ENCODE measurements around the gene WIZ. TPM values are rescaled to one million over a fixed set of nuclear protein-coding genes. Genes with fewer than 3 reads are reported as not detected.
A peak's percentile ranks its signal among the peaks of the same experiment; 100 is the strongest.

Gene WIZ
- total RNA-seq, 2 donors from 2014 or later = 38.0 to 38.6 TPM

DNA sequence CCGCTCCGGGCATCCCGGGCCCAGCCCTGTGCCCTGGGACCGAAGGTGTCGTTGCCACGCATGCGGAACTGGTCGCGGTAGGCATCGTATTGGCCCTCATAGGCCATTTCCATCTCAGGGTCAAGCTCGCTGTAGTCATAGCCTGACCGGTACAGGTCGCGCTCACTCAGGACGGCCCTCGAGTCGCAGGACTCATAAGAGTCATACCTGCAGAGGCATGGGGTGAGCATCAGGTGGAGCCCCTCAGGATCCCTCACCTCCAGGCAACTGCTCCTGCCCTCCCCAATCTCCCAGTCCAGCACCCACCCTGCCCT lies 48.4 kb downstream of the WIZ start:
- TF ChIP-seq, protein P1, sequence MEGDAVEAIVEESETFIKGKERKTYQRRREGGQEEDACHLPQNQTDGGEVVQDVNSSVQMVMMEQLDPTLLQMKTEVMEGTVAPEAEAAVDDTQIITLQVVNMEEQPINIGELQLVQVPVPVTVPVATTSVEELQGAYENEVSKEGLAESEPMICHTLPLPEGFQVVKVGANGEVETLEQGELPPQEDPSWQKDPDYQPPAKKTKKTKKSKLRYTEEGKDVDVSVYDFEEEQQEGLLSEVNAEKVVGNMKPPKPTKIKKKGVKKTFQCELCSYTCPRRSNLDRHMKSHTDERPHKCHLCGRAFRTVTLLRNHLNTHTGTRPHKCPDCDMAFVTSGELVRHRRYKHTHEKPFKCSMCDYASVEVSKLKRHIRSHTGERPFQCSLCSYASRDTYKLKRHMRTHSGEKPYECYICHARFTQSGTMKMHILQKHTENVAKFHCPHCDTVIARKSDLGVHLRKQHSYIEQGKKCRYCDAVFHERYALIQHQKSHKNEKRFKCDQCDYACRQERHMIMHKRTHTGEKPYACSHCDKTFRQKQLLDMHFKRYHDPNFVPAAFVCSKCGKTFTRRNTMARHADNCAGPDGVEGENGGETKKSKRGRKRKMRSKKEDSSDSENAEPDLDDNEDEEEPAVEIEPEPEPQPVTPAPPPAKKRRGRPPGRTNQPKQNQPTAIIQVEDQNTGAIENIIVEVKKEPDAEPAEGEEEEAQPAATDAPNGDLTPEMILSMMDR (conservative IDR thresholded peaks at IDR 0.05) = no peak
- no peaks in the 10 kb centered on the region for H3K9me3 ChIP-seq (ENCODE audit: control insufficient read depth, low read length)
- Mint-ChIP-seq H3K27ac (no peak overlapping the region), H3K9me3 (no peaks in the 10 kb centered on the region), H3K27me3 (ENCODE audit: insufficient read depth) (no peaks in the 10 kb centered on the region), H3K36me3 (ENCODE audit: low read depth) (peaks cover 56% of the 10 kb centered on the region), H3K4me3 (no peak overlapping the region), H3K4me1 (peaks cover 11% of the 10 kb centered on the region)
- peak; percentile 36 for DNase-seq
- H3K36me3 ChIP-seq (ENCODE audit: control insufficient read depth, insufficient read depth, low read length) = peaks cover 65% of the 10 kb centered on the region
- WGBS, 2 experiments (ENCODE audit: insufficient coverage in 1 of 2, insufficient read length in 1 of 2) = 97 to 98% methylated on average over 7 to 17 of the region's 17 CpGs
- peaks cover 10% of the 10 kb centered on the region for H3K4me1 ChIP-seq (ENCODE audit: control insufficient read depth, insufficient read depth, low read length)
- H3K27me3 ChIP-seq (ENCODE audit: control insufficient read depth, insufficient read depth, low read length, poor library complexity, severe bottlenecking) = no peaks in the 10 kb centered on the region
- H3K27ac ChIP-seq (ENCODE audit: low read depth, low read length) = no peak overlapping the region
- H3K9ac ChIP-seq (ENCODE audit: extremely low read depth, low read length, poor library complexity, severe bottlenecking) = no peak overlapping the region
- no peak overlapping the region for H3K4me3 ChIP-seq (ENCODE audit: low read length)

DNA sequence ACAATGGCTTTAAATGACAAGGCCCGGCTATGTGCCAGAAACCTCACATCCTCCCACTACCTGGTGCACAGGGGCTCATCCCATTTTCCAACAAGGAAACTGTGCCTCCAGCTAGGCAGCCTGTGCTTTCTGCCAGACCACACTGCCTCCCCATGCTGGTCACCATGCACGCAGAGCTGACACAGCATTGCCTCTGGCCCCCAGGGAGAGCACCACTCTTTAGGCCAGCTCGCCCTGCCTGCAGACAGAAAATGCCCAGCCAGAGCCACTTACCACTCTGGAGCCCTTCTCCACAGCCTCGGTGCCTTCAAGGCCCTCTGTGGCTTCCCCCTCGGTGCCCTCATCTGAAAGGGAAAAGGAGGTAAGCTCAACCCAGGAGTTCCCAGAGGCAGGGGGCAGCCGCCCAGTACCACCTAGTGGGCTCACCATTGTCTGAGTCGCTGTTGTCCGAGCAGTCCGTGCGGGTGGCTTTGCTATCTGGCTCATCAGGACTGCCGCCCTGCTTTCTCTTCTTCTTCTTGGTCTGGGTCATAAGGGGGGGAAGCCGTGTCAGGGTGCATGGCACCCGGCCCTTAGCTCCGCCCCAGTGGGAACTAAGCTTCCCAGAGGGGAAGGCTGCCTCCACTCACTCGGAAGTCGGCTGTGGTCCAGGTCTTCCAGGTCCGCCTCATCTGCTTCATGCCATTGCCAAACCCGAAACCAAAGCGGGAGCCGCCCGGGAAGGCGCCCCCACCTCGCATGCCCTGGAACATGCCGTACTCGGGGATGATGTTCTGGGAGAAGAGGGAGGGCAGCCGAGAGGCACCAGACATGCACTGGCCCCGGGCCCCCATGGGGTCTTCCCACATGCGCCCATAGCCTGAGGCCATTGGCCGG lies 49.0 kb downstream of the WIZ start:
- TF ChIP-seq, protein P1 (conservative IDR thresholded peaks at IDR 0.05) = no peak
- H3K4me1 Mint-ChIP-seq = peaks cover 11% of the 10 kb centered on the region
- Histone ChIP-seq H3K9ac (ENCODE audit: extremely low read depth, low read length, poor library complexity, severe bottlenecking) (no peak overlapping the region), H3K4me3 (ENCODE audit: low read length) (no peak overlapping the region), H3K27ac (ENCODE audit: low read depth, low read length) (no peak overlapping the region), H3K9me3 (ENCODE audit: control insufficient read depth, low read length) (no peaks in the 10 kb centered on the region), H3K27me3 (ENCODE audit: control insufficient read depth, insufficient read depth, low read length, poor library complexity, severe bottlenecking) (no peaks in the 10 kb centered on the region), H3K4me1 (ENCODE audit: control insufficient read depth, insufficient read depth, low read length) (peaks cover 10% of the 10 kb centered on the region), H3K36me3 (ENCODE audit: control insufficient read depth, insufficient read depth, low read length) (peaks cover 70% of the 10 kb centered on the region)
- DNase-seq = peak; percentile 22
- no peaks in the 10 kb centered on the region for H3K9me3 Mint-ChIP-seq
- no peak overlapping the region for H3K27ac Mint-ChIP-seq
- H3K4me3 Mint-ChIP-seq = no peak overlapping the region
- peaks cover 57% of the 10 kb centered on the region for H3K36me3 Mint-ChIP-seq (ENCODE audit: low read depth)
- WGBS, 2 experiments (ENCODE audit: insufficient coverage in 1 of 2, insufficient read length in 1 of 2) = 94 to 95% methylated on average over 17 to 29 of the region's 29 CpGs
- H3K27me3 Mint-ChIP-seq (ENCODE audit: insufficient read depth) = no peaks in the 10 kb centered on the region

DNA sequence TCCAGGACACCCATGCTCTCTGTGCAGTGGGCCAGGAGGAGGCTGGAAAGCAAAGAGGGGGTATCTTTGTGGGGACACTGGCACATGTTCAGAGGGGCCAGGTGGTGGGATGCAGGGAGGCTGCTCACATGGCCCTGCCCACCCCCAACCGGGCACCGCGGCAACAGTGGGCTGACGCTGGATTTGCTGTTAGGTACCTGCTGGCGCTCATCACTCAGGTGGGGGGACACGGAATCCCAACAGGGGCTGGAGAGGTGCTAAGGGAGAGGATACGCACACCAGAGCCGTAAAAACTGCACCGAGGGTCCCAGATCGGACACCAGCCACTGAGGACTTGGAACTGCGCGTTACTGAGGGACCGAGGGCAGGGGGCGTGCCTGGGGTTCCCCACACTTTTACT lies 50.1 kb downstream of the WIZ start:
- no peak overlapping the region for H3K4me3 Mint-ChIP-seq
- peak; percentile 28 for DNase-seq
- H3K27ac Mint-ChIP-seq = no peak overlapping the region
- no peak overlapping the region for H3K4me3 ChIP-seq (ENCODE audit: low read length)
- H3K36me3 Mint-ChIP-seq (ENCODE audit: low read depth) = peaks cover 62% of the 10 kb centered on the region
- 95 to 97% methylated on average over 11 to 14 of the region's 14 CpGs for WGBS, 2 experiments (ENCODE audit: insufficient coverage in 1 of 2, insufficient read length in 1 of 2)
- H3K27me3 Mint-ChIP-seq (ENCODE audit: insufficient read depth) = no peaks in the 10 kb centered on the region
- peaks cover 6% of the 10 kb centered on the region for H3K4me1 ChIP-seq (ENCODE audit: control insufficient read depth, insufficient read depth, low read length)
- TF ChIP-seq, protein P1 (conservative IDR thresholded peaks at IDR 0.05) = no peak
- no peak overlapping the region for H3K9ac ChIP-seq (ENCODE audit: extremely low read depth, low read length, poor library complexity, severe bottlenecking)
- no peaks in the 10 kb centered on the region for H3K27me3 ChIP-seq (ENCODE audit: control insufficient read depth, insufficient read depth, low read length, poor library complexity, severe bottlenecking)
- no peaks in the 10 kb centered on the region for H3K9me3 ChIP-seq (ENCODE audit: control insufficient read depth, low read length)
- no peaks in the 10 kb centered on the region for H3K9me3 Mint-ChIP-seq
- peaks cover 5% of the 10 kb centered on the region for H3K4me1 Mint-ChIP-seq
- no peak overlapping the region for H3K27ac ChIP-seq (ENCODE audit: low read depth, low read length)
- H3K36me3 ChIP-seq (ENCODE audit: control insufficient read depth, insufficient read depth, low read length) = peaks cover 71% of the 10 kb centered on the region

Data from endodermal cell (in vitro differentiated cells).